Measurements from ENCODE around the gene HBG1.

DNA sequence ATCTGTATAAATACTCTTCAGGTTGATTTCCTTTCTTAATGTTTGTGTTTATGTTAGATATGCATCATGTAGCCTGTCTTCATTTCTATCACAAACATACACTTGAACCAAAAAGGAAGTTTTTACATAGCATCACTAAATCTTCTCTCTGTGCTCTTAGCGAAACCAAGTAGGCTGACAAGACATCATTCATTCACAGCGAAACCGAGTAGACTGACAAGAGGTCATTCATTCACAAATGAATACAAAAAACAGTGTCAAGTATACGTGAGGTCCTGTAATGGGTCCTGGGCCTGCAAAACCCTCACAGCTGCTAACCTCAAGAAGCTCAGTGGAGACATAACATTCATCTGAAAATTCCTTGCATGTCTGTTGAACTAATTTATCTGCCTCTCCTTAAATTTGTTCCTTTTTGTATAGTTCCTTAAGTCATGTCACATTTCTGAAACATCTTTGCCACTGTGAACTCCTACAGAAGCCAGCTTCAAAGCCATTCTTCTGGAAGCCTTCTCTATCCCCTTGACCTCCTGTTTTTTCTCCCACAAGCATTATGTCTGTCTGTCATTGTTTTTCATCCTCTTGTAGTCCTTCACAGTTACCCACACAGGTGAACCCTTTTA is 29.9 kb upstream of the HBG1 start:
- TF ChIP-seq, protein P1, sequence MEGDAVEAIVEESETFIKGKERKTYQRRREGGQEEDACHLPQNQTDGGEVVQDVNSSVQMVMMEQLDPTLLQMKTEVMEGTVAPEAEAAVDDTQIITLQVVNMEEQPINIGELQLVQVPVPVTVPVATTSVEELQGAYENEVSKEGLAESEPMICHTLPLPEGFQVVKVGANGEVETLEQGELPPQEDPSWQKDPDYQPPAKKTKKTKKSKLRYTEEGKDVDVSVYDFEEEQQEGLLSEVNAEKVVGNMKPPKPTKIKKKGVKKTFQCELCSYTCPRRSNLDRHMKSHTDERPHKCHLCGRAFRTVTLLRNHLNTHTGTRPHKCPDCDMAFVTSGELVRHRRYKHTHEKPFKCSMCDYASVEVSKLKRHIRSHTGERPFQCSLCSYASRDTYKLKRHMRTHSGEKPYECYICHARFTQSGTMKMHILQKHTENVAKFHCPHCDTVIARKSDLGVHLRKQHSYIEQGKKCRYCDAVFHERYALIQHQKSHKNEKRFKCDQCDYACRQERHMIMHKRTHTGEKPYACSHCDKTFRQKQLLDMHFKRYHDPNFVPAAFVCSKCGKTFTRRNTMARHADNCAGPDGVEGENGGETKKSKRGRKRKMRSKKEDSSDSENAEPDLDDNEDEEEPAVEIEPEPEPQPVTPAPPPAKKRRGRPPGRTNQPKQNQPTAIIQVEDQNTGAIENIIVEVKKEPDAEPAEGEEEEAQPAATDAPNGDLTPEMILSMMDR (IDR thresholded peaks at IDR 0.05; ENCODE audit: low read depth, low read length), result no peak
- no peak for TF ChIP-seq POLR2A (IDR thresholded peaks at IDR 0.05; ENCODE audit: extremely low read depth, insufficient read length)
